Muscle of arm (tissue), 12 donors: ENCODE measurements around the gene TSHR. TPM values are rescaled to one million over a fixed set of nuclear protein-coding genes. Genes with fewer than 3 reads are reported as not detected.

ENCODE experiments used
- DNase-seq: peaks from one replicate; pipeline ENCODE4 v3.0.0-alpha.2; 2013
- polyA plus RNA-seq, 12 donors: library from polyadenylated mRNA; unstranded; fragments of 120-200 nt; gene quantifications; one replicate each; pipeline ENCODE4 v1.2.1, GENCODE V29; 2013; ENCODE audit not compliant: insufficient read length in 12 of 12

The TSHR gene
- polyA plus RNA-seq, 12 donors: 0.55 to 2.3 (median 0.82) TPM; not detected in 2

DNA sequence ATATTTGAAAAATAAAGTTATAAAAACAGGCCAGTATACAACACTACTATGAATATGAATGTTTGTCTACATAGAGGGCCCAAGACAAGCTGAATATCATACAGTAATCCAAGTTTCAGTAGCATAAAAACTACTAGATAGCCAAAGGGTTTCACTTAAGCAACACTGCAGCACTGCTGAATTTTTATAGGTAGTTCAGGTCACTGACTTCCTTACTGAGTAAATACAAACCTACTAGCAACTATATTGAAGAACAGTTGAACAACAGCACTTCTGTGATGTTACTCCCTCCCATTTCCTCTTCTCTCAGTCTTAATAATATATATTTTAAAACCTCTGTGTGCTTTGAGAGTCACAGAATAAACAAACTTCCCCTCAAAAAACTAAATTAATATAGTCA is 222.6 kb downstream of the TSHR start:
- no peak for DNase-seq

DNA sequence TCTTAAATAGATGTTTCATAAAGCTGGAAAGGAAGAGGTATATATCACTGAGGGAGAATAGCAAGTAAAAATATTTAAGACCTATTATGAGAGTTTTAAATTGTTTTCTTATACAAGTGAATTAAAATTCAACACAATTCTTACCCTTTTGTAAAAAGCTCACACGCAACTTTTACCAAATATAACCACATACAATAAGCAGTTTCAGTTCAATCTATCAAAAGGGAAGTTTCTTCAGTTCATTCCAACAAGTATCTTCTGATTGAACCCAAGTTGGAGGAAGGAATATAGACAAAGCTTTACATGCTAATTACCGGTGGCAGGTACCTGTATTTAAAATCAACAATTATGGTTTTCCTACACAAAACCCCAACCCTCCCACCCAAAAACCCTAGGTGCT is 224.2 kb downstream of the TSHR start:
- DNase-seq: no peak

DNA sequence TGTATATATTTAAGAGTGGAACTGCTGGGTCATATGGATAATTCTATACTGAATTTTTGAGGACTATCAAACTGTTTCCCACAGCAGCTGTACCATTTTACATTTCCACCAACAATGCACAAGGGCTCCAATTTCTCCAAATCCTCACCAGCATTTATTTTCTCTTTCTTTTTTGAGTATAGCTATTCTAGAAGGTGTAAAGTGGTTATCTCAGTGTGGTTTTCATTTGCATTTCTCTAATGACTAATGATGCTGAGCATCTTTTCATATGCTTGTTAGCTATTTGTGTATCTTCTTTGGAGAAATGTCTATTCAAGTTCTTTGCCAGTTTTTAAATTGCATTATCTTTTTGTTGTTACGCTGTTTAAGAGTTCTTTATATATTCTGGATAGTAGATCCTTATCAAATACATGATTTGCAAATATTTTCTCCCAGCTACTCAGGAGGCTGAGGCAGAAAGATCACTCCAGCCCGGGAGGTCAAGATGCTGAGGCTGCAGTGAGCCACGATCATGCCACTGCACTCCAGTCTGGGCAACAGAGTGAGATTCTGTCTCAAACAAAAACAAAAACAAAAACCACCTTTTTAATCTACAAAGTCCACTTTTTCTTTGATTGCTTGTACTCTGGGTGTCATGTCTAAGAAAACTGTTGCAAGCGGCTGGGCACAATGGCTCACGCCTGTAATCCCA is 232.6 kb downstream of the TSHR start:
- no peak for DNase-seq

DNA sequence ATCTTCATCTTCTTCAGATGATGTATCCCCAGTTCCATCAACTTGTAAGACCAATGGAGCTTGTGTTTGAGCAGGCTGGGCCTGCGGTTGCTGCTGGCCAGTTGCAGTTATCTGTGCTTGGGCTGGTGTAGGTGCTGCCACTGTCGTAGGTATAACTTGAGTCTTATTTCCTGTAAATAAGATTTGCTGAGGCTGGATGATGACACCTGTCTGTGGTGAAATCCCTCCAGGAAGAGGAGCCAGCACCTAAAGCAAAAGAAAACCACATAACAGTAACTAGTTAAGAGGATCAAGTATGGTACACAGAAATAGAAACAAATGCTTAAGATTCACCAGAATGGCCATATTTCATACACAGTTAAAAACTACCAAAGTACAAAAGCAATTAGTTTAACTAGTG is 237.2 kb downstream of the TSHR start:
- DNase-seq: no peak

DNA sequence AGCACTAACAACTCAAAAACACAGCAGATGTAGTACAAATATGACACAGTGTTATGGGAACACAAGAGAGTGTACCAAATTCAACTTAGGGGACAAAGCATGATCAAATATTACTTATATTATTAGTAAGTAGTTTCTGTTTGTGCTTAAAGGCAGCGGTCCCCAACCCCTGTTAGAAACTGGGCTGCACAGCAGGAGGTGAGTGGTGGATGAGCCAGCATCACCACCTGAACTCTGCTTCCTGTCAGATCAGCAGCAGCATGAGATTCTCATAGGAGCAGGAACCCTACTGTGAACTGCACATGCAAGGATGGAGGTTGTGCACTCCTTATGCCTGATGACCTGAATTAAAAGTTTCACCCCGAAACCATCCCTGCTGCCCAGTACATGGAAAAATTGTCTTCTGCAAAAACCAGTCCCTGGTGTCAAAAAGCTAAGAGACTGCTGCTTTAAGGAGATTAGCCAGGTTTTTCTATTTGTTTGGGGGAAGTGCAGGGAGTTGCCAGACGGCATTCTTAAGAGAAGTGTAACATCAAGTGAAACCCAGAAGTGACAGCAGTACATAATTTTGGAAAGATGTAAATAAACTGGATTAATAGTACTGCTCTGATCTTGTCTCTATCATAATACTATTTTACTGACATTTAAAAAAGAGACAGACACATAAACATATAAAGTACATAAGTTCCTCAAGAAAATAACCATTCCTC is 238.7 kb downstream of the TSHR start:
- no peak for DNase-seq

Other genes starting within 250 kb of the TSHR start
- gene CEP128, start 13.9 kb upstream of the TSHR start, polyA plus RNA-seq: 1 to 10 TPM in 11 of 12 donors, not detected in 1; 2.4 to 6.0 (median 4.2) TPM